ENCODE data around the gene GALNT9.
"Not testable (repeated sequence)": the region's sequence is repeated elsewhere in the genome, so short reads cannot be mapped to it uniquely, and the experiment has no call there.

Gene GALNT9

DNA sequence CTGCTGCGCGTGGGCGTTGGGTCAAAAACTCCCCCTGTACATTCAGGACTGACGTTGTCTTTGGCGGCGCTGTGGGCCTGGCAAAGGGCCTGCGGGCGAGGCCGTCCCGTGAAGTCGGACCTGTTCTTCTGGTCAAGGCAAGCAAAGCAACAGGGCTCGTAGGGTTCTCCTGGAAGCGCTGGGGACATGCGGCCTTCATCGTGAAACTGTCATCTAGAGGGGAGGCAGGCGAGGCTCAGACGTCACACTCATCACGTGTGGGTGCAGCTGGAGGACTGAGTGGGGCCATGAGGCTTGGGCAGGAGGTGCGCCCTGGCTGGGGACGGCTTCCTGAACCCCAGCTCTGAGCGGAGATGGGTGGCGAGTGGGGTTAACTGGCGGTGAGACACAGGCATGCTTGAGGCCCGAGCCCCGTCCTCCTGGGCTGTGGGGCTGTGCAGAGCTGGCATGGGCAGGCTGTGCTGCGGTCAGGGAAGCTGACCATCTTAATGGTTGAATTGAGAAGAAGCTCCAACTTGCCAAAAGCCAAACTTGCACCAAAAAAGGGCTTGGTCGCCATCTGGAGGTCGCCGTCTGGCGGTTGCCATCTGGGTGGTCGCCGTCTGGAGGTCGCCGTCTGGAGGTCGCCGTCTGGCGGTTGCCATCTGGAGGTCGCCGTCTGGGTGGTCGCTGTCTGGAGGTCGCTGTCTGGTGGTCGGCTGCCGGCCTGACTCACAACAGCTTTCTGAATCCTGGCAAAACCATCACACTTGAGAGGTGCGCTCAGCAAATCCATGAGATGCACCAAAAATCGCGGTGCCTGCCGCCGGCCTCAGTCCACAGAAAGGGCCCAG is 119.0 kb downstream of the GALNT9 start:
- DNase-seq = no peak

DNA sequence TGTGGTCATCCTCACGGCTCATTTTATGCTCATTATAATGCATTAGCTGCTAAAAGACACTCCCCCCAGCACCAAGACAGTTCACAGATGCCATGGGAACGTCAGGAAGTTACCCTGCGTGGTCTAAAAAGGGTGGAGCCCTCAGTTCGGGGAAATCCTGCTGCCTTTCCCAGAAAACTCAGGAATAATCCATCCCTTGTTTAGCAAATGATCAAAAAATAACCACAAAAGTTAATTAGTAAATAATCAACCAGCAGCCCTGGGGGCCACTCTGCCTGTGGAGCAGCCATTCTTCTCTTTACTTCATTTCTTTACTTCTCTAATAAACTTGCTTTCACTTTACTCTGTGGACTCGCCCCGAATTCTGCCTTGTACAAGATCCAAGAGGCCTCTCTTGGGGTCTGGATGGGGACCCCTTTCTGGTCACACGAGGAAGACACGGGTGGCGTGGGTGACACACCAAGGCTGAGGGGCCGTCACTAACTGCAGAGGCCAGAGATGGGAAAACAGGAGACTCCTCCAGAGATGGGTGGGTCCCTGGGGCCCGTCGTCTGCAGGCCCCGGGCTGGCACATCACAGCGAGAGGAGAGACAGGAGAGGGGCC is 119.7 kb downstream of the GALNT9 start:
- DNase-seq = no peak

DNA sequence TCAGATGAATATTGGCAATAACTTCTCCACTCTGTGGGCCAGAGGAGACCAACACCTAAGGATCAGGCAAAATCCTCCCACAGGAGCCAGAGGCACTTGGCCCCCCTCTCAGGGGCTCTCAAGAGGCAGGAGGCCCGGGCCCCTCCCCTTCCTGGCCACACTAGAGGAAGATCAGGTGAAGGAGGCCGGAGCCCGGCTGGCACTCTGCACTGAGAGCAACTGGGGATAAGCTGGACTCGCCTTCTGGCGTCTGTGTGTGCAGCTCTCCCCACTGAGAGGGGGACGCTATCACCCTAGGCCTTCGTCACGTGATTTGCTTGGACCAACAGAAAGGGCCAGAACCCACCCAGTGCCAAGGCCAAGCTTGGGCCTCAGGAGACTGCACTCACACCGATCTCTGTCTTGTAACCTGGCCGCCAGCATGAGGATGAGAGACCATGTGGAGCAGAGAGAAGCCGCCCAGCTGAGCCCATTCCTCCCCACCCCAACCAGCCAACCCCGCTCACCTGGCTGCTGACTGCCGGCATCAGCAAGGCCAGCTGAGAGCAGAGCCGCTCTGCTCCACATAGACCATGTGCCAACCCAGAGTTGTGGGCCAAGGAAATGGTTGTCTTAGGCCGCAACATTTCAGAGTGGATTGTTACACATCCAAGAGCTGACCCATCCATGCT is 121.1 kb downstream of the GALNT9 start:
- DNase-seq = no peak

DNA sequence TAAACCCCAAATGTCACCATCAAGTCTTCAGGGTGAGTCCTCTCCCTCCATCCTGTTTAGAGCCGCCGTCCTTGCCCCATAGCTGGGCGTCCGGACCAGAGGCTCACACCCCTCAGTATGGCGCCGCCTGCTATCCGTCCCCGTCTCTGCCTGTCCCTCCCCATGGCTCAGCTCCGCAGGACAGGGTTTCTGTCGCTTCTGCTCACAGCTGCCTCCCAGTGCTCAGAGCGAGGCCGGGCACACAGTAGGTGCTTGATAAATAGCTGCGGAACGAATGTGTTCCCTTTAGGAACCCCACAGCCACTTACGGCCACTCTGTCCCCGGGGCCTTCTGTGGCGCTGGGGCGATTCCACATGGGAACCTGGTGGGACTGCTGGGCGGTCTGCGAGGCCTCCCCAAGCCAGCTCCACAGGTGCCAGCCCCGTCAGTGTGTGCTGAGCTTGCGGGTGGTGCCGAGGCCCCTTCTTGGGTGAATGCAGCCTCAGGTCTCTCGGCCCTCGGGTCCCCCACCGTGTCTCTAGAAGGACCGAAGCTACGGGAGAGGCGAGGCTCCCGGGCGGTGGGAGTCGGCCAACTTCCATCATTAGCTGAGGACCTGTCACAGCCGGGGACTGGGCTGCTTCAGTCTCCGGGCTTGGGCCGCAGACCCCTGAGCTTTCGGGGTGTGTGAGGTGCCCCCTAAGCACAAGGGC is 122.2 kb downstream of the GALNT9 start:
- no peak for DNase-seq

DNA sequence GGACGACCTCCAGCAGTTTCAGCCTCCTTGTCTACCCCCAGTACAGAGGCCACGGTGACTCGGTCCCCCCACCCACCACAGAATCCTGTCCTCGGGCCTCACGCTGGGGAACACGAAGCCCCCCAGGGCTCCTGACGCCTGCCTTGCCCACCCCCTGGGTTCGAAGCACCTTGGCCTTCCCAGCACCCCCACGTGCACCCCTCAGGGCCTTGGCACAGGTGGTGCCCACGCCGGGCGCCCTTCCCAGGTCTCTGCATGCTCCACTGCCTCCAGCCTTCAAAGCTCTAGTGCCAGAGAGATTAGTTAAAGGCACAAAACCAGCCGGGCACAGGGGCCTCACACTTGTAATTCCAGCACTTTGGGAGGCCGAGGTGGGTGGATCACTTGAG is 123.3 kb downstream of the GALNT9 start:
- no peak for DNase-seq

DNA sequence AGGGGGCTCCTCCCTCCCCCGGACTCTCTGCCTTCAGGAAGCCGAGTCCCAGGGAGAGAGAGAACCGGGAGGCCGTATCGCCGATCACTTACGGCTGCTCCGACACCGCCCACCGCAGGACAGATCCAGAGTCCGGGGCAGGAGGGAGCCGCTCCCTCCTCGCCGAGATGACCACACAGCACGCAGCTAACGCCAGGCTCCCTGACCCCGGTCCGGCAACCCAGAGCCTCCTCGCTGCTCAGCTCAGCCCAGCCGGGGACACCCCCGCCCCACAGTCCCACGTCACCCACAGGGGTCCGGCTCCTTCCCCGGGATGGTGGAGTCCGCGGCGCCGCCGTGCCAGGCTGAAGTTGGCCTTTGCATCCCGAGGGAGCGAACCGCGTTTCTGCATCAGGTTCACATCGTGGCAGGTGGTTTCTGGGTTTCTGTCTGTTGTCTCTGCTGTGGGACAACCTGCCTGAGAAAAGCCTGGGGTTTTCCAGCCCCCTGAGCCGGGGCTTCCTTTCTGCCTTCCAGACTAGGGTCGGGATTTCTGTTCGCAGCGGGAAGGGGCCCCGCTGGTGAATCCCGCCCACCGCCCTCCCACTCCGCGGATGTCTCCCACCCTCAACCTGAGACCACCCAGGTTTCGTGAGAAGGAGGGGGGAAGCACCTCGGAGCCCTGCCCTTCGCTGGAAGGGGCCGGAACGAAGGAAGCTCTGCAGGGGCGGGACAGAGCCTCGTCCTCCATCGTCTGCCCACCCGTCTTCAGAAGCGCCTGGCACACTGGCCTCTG is 123.9 kb downstream of the GALNT9 start:
- no peak for DNase-seq

DNA sequence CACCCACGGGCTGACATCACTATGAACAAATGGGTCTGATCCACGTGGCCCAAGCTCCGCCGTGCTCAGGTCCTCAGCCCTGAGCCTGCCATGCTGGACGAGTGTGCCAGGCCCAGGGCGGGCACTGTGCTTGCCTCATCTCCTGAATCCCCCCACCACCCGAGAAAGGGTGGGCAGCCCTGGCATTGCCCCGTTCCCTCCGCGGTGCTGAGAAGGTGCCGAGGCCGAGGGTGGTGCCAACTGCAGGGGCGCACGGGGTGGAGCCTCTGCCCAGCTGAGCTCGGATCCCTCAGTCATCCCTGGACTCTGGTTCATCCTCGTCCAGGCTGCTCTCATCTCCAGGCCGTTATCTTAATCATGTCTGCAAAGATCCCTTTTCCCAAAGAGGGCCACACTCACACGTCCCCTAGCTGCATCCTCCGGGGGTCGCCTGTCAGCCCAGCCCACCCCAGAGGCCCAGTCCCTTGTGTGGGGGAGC is 124.6 kb downstream of the GALNT9 start:
- DNase-seq = no peak

DNA sequence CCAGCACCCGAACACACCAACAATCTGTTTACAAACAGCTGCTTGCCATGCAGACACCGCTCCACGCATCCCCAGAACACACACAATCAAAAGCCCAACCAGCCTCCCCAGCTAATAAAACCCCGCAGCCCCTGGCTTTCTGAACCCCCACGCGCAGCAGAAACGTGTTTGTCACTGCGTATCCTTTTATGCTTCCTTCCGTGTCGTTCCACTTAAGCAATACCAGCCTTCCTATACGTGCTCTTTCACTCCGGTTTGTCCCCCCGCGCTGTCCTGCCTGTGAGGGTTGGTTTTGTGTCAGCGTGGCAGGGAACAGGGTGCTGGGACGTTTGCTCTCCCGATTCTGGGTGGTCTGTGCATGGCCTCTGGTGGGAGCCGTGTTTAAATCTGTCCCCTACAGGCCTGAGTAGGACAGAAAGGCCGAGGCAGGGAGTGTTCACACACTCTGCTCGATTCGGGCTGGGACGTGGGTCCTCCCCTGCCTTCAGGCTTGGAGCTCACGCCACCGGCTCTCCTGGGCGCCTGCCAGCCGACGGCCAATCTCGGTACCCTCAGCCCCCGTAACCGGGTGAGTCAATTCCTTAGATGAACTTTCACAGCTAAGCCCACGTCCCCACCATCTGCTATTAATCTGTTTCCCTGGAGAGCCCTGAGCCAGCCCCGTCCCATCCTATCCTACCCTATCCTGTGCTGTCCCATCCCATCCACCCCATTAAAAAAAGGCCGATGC is 125.2 kb downstream of the GALNT9 start:
- no peak for DNase-seq

DNA sequence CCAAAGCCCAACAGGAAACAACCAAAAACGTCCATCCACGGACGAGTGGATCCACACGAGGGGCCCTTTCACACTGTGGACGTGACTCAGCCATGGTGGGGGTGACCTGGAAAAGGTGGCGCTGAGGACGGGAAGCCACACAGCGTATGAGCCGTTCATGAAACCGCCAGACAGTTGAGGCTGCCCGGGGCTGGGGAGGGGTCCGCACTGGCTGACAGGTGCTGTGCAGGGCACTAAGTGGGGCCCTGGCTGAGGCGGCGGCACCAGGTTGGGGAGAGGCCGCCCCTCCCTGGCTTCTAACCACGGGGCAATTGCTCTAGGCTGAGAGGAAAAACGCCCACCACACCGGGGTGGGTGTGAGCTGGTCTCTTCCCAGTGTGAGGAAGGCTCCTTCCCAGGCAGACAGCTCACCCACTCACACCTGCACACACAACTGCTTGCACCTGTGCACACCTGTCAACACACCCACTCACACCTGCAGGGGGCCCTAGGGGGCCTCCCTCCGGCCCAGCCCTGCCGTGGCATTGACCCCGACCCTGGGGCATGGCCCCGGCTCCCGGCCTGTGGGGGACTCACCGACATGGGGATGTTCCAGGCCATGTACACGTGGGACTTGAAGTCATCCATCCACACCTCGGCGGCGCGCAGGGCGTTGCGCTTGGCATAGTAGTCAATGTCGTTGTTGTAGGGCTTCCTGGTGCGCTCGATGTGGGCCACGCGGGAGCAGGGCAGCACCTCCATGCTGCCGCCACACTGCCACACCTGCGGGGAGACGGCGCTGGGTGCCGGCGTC is 126.3 kb downstream of the GALNT9 start:
- DNase-seq = no peak

DNA sequence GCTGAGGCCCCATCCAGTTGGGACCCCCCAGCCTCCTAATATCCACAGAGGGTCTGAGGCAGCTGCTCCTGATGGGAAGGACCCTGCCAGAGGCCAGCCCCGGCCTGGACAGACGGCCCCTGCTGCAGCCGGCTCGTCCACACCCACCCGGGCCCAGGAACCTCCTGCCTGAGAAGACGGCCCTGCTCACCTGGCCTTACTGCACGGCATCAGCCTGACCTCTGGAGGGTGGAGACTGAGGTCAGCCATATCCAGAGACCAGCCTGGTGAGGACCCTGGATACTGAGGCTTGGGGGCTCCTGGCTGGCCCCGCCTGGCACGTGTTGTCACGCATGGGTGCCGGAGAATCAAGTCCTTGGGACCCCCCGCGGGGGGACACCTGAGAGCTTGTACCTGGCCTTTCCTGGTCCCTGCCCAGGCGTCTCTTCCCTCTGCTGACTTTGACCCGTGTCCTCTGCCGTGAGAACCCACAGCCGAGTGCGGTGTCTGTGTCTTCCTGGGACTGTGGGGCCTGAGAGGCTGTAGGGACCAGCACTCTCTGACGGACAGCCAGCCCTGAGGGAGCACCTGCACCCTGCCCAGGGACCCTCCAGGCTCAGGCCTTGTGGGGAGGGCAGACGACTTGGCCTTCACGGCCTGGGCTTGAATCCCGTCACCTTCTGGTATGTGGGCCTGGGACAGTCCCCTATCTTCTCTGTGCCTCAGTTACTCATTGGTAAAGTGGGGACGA is 127.8 kb downstream of the GALNT9 start:
- DNase-seq = no peak

DNA sequence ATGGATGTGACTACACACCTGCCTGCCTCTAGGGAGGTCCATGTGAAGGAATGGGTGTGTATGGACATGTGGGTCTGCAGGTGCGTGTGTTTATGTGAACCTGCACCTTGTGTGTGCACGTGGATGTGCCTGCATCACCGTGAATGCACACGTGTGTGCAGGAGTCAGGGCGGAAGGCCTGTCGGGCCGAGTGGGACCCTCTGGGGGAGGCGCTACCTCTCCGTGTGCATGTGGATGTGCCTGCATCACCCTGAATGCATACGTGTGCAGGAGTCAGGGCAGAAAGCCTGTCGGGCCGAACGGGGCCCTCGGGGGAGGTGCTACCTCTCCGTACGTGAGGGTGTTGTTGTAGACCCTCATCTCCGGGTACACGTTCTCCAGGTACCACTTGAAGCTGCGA is 128.6 kb downstream of the GALNT9 start:
- no peak for DNase-seq

DNA sequence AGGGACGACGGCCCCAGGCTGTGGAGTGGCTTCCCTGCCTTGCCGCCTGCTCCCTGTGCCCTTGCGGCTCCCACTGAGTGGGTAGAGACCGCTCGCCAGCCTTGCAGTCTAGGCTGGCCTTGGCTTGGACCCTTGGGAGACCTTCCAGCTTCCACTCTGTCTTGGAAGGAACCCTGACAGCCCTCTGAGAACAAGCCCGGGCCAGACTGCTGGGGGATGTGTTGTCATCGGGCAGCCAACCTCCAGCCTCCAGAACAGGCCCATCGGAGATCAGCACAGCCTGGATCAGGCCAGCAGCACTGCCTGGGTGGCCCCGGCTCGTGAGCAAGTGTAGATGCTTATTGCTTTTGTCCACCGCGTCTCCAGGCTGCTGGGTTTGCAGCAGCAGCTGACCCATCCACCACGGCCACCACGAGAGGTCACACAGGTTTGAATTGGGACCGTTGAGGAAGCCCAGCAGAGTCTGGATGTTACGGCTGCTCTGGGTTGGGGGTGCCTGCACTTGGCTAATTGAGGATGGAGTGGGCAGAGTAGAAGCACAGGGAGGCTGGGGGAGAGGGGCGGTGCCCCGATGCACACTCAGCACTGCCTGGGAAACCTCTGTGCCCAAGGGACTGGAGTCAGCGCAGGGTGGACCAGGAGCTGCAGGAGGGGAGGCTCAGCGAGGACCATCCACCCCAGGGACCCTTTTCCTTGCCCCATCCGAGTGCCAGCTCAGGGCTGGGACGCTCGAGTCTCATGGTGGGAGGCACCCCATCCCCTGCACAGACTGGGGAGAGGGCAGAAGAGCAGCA is 129.7 kb downstream of the GALNT9 start:
- no peak for DNase-seq

DNA sequence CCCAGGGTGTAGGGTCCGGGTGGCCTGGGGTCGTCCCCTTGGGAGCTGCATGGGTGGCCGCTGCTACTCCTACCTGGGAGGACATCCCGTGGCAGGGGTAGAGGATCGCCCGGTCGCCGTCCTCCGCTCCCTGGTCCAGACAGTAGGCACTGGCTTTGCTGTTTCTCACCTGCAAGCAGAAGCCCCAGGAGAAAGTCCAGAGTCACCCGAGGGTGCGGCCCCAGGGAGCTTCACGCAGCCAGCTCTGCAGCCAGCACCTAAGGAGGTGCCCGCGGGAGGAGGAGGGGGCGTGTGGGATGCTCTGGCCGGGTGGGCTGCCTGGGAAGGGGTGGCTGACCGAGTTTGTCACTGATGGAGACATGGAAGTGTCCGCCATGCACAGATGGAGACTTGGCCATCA is 130.3 kb downstream of the GALNT9 start:
- DNase-seq = no peak

DNA sequence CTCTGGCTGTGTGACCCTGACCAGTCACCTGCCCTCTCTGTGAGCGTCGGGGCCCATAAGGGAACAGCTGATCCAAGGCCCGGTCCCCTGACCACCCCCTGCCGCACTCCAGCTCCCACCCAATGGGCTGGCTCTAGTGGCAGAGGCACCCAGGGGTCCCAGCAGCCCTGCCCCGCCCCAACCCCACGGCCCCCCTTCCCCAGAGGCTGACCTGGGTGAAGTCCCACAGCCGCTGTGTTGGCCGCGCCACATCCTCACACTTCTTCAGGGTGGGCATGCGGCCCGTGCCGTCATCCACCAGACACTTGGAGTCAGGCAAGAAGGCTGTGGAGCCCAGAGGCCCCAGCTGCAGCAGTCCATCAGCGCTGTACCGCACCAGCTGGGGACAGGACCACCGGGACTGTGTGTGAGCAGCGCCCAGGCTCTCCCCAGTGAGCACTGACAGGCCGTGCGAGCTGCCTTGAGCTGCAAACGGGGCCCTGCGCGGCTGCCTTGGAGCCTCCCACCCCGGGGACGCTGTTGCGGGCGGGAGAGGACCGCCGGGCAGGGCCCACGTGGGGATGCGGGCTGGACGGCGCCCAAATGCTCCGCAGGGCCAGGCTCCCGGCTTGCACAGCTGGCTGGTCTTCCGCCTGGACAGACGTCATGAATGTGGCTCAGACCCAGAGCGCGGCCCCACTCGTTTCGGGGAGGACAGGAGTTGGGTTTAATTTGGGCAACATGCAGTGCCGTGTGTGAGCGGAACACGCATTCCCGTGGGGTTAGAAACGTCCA is 131.6 kb downstream of the GALNT9 start:
- DNase-seq = no peak

DNA sequence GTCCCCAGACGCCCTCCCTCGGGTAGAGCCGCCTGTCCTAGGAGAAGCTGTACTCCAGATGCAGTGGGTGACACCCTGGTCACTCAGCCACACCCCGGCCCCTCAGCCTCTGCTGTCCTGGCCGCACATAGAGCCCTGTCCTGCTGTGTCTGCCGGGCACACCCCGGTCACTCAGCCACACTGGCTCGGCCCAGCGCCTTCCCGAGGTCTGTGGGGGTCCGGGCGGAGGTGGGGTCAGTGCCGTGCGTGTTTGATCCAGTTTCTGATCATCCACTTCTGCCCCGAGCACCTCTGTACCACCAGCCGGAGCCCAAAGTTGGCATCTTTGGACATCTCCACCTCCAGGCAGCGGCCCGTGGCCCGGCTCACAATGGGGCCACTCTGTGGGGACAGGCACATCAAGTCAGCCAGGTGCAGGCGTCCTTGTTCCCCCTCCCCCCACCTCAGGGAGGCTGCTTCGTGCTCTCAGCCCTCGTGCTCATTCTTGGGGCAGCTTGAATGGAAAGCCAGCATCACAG is 132.5 kb downstream of the GALNT9 start:
- DNase-seq = no peak

DNA sequence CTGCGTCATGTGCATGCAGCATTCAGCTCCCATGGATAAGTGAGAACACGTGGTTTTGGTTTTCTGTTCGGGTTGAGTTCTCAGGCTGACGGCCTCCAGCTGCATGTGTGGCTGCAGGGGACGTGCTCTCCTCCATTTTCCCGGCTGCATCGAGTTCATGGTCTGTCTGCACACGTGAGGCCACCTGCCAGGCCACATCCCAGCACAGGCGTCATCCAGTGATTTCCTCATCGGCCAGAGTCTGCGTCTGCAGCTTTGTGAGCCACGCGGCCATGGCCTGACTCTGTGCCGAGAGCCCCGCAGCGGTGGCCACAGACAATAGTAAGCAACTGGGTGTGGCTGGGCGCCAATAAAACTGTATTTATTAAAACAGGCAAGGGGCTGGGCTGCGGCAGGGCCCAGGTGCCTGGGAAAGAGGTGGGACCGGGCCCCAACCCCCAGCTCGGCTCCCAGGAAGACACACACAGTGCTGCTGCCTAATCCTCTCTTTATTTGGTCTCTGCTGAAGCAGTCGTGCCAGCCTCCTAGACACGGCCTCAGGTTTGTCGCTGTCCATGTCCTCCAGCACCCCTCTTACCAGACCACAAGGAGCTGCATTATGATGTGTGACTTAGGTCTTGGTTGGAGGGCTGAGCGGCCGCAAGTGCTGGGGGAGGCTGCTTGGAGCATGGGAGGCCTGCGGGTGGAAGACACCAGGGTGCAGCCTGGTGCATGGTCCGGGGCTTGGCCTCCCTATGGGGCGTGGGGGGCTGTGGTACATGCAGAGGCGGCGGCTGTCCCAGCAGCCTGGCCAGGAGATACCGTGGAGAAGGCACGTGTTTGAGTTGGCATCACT is 133.1 kb downstream of the GALNT9 start:
- no peak for DNase-seq

DNA sequence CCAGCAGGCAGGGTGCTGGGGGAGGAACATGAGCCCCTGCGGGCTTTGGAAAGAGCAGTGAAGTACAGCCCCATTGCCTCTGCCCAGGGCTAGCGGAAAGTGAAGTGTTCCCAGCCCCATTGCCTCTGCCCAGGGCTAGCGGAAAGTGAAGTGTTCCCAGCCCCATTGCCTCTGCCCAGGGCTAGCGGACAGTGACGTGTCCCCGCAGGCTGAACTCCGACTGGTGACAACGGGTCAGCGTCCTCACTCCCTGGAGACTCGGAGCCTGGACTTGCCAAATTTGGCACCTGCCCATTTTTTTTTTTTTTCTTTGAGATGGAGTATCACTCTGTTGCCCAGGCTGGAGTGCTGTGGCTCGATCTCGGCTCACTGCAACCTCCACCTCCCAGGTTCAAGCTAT is 134.1 kb downstream of the GALNT9 start:
- not testable (repeated sequence) for DNase-seq
